NCI-H2196 (cell line): ENCODE data around the gene SIGLEC10.
"Not testable (repeated sequence)": the region's sequence is repeated elsewhere in the genome, so short reads cannot be mapped to it uniquely, and the experiment has no call there.

Experiments used
- DNase-seq: peaks from one replicate; lab custom pipeline; 2025; ENCODE audit not compliant: unreplicated experiment; lab: John Stamatoyannopoulos, UW

Gene SIGLEC10

DNA sequence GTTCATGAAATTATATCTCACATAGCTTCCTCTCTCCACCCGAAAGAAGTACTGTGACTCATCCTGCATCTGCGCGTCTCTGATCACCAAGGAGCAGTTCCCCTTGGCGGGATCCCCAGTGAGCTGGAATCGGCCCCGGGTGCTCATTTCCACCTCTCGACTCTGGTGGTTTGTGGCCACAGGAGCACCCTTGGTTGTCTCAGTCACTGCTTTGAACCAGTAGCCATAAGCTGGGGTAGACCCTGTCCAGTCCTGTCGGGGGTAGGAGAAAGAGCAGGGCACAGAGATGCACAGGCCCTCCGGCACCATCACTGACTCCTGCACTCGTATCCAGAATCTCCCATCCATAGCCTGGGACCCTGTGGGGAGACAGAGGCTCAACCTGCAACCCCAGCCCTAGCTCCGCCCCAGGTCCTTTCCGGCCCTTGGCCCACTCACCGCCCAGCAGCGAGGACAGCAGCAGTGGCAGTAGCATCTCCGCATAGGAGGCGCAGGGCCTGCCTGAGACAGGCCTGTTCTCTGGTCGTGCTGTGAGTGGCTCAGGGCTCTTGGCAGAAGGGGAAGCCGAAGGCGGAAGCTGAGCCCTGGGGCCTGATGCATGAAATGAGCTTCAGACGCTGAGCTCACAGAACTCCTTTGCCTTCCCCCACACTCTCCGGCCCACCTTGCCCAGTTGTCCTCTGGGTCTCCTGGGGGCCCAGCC is at the start of gene SIGLEC10:
SIGLEC10 (minus strand) TSS at position 536 of the 703 bp plus-strand sequence; CDS start at position 475, 61 bp downstream.
- DNase-seq = no peak

DNA sequence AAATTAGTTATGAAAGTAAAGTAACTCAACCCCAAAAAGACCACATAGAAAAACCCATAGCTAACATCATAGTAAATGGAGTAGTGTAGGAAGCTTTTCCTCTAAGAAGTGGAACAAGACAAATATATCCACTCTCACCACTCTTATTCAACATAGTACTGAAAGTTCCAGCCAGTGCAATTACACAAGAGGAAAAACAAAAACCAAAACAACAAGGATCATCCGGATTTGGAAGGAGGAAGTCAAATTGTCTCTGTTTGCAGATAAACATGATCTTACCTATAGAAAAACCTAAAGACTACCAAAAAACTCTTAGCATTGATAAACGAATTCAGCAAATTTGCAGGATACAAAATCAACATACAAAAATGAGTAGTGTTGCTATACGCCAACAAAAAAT is 49.3 kb upstream of the SIGLEC10 start:
- no peak for DNase-seq

GRCh38 chr19:51463976-51464581 is 46.6 kb upstream of the SIGLEC10 start:
- not testable (repeated sequence) for DNase-seq

- DNase-seq = no peak
Observed at GRCh38 chr19:51462681-51463080, 45.2 kb upstream of the SIGLEC10 start.

- no peak for DNase-seq
Observed at GRCh38 chr19:51462276-51462675, 44.8 kb upstream of the SIGLEC10 start.

GRCh38 chr19:51461723-51462161 is 44.3 kb upstream of the SIGLEC10 start:
- DNase-seq = no peak

GRCh38 chr19:51460164-51460992 is 42.9 kb upstream of the SIGLEC10 start:
- DNase-seq = no peak

DNA sequence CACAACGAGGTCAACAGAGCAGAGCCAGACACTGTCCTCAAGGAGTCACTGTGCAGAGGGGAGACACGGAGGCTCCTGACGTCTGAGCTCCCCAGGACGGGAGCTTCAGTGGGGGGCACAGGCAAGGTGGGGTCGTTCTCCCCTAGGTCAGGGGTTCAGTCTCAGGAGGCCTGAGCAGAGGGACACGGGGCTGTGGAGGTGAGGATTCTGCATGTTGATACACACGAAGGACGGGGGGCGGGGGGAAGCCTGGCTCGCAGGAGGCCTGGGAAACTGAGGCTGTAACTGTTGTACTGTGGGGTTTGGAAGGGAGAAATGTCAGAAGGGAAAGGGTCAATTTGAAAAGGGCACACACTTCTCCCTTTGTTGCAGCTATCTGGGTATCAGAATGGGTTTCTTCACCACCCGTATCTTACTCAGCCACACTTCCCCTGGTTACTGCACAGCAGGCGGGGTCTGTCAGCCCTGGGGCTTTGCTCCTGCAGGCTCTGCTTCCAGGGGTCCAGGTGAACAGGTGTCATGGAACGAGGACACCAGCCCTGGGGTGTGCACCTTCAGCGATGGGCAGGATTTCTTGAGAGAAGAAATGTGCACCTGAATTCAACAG is 41.6 kb upstream of the SIGLEC10 start:
- DNase-seq = no peak

GRCh38 chr19:51458051-51458645 is 40.7 kb upstream of the SIGLEC10 start, which contains the start of gene SIGLEC8:
SIGLEC8 (minus strand) TSS chr19:51458454; CDS start chr19:51458387, 67 bp downstream.
- DNase-seq = no peak

GRCh38 chr19:51457351-51458013 is 40.0 kb upstream of the SIGLEC10 start:
- no peak for DNase-seq

GRCh38 chr19:51456541-51457290 is 39.3 kb upstream of the SIGLEC10 start:
- no peak for DNase-seq

DNA sequence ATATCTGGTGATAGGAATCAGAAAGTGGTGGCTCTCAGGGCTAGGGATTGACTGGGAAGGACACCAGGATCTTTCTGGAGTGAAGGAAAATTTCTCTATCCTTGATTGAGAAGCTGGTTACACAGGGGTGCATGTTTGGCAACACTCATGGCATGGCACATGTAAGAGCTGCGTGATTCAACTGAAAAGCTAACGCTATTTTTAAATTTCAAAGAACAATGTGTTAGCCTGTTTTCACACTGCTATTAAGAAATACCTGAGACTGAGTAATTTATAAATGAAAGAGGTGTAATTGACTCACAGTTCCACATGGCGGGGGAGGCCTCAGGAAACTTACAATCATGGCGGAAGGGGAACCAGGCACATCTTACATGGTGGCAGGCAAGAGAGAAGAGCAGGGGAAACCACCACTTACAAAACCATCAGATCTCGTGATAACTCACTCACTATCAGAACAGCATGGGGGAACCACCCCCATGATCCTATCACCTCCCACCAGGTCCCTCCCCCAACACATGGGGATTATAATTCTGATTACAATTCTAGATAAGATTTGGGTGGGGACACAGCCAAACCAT is 33.4 kb upstream of the SIGLEC10 start:
- DNase-seq = no peak

DNA sequence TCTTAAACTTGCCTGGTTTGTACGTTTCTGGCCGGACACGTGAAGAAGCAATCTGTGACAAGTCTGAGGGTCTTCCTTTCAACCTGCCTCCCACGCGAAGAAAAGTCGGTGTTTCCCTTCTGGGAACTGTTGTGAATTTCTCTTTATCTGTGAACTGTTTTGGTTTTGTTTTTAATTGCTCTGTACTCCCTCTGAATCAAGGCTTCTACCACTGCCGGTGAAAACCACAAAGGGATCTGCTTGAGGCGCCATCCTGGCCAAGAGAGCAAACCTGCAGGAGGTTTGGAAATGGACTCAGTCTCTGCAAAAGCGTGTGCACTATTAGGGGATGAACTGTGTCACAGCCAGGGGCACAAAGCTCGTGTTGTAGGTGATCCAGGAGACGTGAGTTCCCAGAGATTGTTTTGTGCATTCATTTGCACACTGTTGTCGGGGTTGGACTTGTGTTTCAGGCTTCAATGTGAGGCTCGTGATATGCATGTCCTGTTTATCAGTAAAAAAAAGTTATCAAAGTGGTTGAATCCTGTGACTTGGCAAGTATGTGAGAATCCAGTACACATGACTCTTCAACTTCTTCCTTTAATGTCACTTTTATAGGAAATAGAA is 31.1 kb upstream of the SIGLEC10 start:
- DNase-seq = no peak

- DNase-seq = no peak
Observed at GRCh38 chr19:51448011-51448410, 30.6 kb upstream of the SIGLEC10 start.

DNA sequence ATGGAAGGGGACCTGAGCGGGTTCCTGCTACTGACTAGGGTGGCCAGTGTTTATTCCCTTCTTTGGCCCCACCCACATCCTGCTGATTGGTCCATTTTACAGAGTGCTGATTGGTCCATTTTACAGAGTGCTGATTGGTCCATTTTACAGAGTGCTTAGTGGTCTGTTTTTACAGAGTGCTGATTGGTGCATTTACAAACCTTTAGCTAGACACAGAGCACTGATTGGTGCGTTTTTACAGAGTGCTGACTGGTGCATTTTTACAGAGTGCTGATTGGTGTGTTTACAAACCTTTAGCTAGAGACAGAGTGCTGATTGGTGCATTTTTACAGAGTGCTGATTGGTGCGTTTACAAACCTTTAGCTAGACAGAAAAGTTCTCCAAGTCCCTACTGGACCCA is 30.1 kb upstream of the SIGLEC10 start:
- DNase-seq = not testable (repeated sequence)

DNA sequence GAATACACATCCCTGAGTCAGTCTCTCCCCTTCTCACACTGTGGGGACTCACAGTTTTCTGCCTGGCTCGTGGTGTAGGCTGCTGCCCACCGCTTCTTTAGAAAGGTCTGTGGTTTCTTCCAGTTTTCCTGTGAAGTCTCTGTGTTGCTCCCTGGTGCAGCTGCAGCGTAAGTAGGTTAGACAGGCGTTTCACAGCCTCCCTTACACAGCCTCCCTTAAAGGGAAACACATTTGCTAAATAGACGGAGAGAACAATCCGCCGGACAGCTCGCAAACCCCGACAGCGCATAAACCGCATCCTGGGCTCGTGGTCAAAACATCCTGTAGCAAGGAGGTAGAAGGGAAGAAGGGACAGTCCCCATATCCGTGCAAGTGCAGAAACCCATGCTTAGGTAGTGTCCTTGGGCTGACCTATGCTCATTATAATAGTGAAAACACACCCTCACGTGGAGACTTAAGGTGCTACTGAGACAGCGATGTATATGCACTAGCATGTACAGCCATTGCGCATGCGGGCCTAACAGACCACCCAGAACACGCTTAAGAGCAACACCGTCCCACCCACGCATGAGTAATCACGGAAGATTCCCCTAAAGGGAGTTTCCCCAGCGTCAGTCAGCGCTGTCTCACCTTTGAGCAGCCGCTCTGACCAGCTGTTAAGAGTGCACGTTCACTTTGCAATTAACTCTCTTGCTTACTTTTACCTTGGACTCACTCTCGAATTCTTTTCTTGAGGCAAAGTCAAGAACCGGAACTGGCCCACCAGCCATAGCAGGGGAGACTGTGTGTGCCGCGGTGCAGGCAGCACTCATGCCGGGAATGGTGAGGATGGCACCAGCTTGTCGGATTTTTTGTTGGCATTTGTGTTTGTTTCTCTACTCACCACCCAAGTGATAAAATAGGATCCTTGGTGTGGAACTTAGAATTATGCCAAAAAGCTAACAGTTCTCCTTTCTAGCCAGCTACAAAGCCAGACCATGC is 24.3 kb upstream of the SIGLEC10 start:
- DNase-seq = no peak

GRCh38 chr19:51440846-51441409 is 23.5 kb upstream of the SIGLEC10 start:
- DNase-seq = no peak
